Esophagus squamous epithelium (tissue), 4 donors: ENCODE results near the gene TSR3.

ENCODE experiments used
- POLR2A ChIP-seq, 4 donors: fragments of 450-650 bp; IDR thresholded peaks; one replicate each; pipeline ENCODE4 v1.6.1; 2017; ENCODE audit warnings: antibody characterized with exemption in 4 of 4, mild to moderate bottlenecking in 4 of 4, moderate library complexity in 3 of 4
- TF ChIP-seq, protein P1 (sequence below), 6 experiments: fragments of 450-650 bp in 4 of 6; fragments of 200-600 bp in 2 of 6; sonication (generic) in 2 of 6; IDR thresholded peaks; one replicate each; pipeline ENCODE4 v1.5.1; 2016 to 2019; ENCODE audit warnings: antibody characterized with exemption in 6 of 6, mild to moderate bottlenecking in 4 of 6, moderate library complexity in 4 of 6

DNA sequence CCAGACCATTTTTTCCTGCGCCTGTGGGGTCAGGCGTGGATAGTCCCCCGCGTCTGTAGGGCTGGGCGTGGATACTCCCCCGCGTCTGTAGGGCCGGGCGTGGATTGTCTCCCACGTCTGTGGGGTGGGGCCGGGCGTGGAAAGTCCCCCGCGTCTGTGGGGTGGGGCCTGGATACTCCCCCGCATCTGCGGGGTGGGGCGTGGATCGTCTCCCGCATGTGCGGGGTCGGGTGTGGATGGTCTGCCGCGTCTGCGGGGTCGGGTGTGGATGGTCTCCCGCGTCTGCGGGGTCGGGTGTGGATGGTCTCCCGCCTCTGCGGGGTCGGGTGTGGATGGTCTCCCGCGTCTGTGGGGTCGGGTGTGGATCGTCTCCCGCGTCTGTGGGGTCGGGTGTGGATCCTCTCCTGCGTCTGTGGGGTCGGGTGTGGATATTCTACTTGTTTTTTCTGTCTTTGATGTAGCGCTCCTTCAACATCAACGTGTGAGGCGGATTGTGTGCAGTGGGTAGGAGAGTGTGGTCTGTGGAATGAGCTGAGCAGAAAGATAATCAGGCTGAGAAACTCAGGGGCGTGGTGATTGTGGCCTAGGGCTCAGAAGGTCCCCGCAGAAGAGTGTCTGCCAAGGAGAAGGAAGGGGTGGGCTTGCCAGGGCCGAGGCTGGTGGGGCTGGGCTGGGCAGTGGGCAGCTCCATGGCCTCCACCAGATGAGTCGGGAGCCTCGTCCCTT, 3.3 kb upstream of the TSR3 start:
- TF ChIP-seq, protein P1, sequence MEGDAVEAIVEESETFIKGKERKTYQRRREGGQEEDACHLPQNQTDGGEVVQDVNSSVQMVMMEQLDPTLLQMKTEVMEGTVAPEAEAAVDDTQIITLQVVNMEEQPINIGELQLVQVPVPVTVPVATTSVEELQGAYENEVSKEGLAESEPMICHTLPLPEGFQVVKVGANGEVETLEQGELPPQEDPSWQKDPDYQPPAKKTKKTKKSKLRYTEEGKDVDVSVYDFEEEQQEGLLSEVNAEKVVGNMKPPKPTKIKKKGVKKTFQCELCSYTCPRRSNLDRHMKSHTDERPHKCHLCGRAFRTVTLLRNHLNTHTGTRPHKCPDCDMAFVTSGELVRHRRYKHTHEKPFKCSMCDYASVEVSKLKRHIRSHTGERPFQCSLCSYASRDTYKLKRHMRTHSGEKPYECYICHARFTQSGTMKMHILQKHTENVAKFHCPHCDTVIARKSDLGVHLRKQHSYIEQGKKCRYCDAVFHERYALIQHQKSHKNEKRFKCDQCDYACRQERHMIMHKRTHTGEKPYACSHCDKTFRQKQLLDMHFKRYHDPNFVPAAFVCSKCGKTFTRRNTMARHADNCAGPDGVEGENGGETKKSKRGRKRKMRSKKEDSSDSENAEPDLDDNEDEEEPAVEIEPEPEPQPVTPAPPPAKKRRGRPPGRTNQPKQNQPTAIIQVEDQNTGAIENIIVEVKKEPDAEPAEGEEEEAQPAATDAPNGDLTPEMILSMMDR (IDR thresholded peaks at IDR 0.05): no peak
- TF ChIP-seq POLR2A (IDR thresholded peaks at IDR 0.05): no peak
